ENCODE measurements around the gene TVP23C.
"Not testable (repeated sequence)": the region's sequence is repeated elsewhere in the genome, so short reads cannot be mapped to it uniquely, and the experiment has no call there.

- TF ChIP-seq, protein P1, sequence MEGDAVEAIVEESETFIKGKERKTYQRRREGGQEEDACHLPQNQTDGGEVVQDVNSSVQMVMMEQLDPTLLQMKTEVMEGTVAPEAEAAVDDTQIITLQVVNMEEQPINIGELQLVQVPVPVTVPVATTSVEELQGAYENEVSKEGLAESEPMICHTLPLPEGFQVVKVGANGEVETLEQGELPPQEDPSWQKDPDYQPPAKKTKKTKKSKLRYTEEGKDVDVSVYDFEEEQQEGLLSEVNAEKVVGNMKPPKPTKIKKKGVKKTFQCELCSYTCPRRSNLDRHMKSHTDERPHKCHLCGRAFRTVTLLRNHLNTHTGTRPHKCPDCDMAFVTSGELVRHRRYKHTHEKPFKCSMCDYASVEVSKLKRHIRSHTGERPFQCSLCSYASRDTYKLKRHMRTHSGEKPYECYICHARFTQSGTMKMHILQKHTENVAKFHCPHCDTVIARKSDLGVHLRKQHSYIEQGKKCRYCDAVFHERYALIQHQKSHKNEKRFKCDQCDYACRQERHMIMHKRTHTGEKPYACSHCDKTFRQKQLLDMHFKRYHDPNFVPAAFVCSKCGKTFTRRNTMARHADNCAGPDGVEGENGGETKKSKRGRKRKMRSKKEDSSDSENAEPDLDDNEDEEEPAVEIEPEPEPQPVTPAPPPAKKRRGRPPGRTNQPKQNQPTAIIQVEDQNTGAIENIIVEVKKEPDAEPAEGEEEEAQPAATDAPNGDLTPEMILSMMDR (conservative IDR thresholded peaks at IDR 0.05): not testable (repeated sequence)
- TF ChIP-seq EZH2 (IDR thresholded peaks at IDR 0.05; ENCODE audit: low read depth): not testable (repeated sequence)
These were observed 10.4 kb downstream of the TVP23C start for GRCh38 chr17:15552932-15553331.

Data from PC-9 (cell line).